ENCODE measurements around the gene DAG1. TPM values are rescaled to one million over a fixed set of nuclear protein-coding genes. Genes with fewer than 3 reads are reported as not detected.

DAG1 gene
- total and polyA plus RNA-seq, 10 of the 15 experiments (the other 5 are each of a cell fraction or from before 2014, with no cell fraction given), result 0.33 to 16.3 (median 9.2) TPM

GRCh38 chr3:49469936-49470713, at the start of gene DAG1 (continued):
- TF ChIP-seq, protein P1, sequence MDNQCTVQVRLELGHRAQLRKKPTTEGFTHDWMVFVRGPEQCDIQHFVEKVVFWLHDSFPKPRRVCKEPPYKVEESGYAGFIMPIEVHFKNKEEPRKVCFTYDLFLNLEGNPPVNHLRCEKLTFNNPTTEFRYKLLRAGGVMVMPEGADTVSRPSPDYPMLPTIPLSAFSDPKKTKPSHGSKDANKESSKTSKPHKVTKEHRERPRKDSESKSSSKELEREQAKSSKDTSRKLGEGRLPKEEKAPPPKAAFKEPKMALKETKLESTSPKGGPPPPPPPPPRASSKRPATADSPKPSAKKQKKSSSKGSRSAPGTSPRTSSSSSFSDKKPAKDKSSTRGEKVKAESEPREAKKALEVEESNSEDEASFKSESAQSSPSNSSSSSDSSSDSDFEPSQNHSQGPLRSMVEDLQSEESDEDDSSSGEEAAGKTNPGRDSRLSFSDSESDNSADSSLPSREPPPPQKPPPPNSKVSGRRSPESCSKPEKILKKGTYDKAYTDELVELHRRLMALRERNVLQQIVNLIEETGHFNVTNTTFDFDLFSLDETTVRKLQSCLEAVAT (IDR thresholded peaks at IDR 0.05), result no peak
- TF ChIP-seq, protein P2, sequence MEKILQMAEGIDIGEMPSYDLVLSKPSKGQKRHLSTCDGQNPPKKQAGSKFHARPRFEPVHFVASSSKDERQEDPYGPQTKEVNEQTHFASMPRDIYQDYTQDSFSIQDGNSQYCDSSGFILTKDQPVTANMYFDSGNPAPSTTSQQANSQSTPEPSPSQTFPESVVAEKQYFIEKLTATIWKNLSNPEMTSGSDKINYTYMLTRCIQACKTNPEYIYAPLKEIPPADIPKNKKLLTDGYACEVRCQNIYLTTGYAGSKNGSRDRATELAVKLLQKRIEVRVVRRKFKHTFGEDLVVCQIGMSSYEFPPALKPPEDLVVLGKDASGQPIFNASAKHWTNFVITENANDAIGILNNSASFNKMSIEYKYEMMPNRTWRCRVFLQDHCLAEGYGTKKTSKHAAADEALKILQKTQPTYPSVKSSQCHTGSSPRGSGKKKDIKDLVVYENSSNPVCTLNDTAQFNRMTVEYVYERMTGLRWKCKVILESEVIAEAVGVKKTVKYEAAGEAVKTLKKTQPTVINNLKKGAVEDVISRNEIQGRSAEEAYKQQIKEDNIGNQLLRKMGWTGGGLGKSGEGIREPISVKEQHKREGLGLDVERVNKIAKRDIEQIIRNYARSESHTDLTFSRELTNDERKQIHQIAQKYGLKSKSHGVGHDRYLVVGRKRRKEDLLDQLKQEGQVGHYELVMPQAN (conservative IDR thresholded peaks at IDR 0.05), result peak; percentile 82
- TF ChIP-seq SMARCA5 (IDR thresholded peaks at IDR 0.05), result peak; percentile 90
- TF ChIP-seq KLF5 (IDR thresholded peaks at IDR 0.05; ENCODE audit: partially characterized antibody), result peak; percentile 80
- TF ChIP-seq YBX1 (IDR thresholded peaks at IDR 0.05), result no peak
- TF ChIP-seq PAX5 (IDR thresholded peaks at IDR 0.05; ENCODE audit: borderline replicate concordance, low read depth, low read length), result no peak
- TF ChIP-seq TARDBP (IDR thresholded peaks at IDR 0.05; ENCODE audit: borderline replicate concordance), result no peak
- peak; percentile 12 to 77; a peak in 3 of 4 replicates for TF ChIP-seq BHLHE40 (IDR thresholded peaks at IDR 0.05; ENCODE audit: borderline replicate concordance in 1 of 2, low read depth in 2 of 2, low read length in 1 of 2)
- no peak for TF ChIP-seq CBFB (IDR thresholded peaks at IDR 0.05; ENCODE audit: low read depth)
- TF ChIP-seq FOXM1 (IDR thresholded peaks at IDR 0.05; ENCODE audit: low read depth, low read length), result no peak
- TF ChIP-seq MYC (IDR thresholded peaks at IDR 0.05; ENCODE audit: insufficient read depth, insufficient read length, insufficient replicate concordance, low read length, severe bottlenecking), result peak; percentile 35
- no peak for TF ChIP-seq SMC3 (IDR thresholded peaks at IDR 0.05; ENCODE audit: borderline replicate concordance, low read length)
- TF ChIP-seq RUNX3 (IDR thresholded peaks at IDR 0.05; ENCODE audit: low read length), result no peak; the same call in 1 of the 2 replicates
- no peak for TF ChIP-seq TCF7 (IDR thresholded peaks at IDR 0.05; ENCODE audit: borderline replicate concordance)
- TF ChIP-seq, protein P3, sequence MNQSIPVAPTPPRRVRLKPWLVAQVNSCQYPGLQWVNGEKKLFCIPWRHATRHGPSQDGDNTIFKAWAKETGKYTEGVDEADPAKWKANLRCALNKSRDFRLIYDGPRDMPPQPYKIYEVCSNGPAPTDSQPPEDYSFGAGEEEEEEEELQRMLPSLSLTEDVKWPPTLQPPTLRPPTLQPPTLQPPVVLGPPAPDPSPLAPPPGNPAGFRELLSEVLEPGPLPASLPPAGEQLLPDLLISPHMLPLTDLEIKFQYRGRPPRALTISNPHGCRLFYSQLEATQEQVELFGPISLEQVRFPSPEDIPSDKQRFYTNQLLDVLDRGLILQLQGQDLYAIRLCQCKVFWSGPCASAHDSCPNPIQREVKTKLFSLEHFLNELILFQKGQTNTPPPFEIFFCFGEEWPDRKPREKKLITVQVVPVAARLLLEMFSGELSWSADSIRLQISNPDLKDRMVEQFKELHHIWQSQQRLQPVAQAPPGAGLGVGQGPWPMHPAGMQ (IDR thresholded peaks at IDR 0.05; ENCODE audit: borderline replicate concordance), result no peak
- no peak for TF ChIP-seq JUNB (IDR thresholded peaks at IDR 0.05)
- TF ChIP-seq ZBED1 (IDR thresholded peaks at IDR 0.05; ENCODE audit: borderline replicate concordance), result no peak
- TF ChIP-seq, protein P4, sequence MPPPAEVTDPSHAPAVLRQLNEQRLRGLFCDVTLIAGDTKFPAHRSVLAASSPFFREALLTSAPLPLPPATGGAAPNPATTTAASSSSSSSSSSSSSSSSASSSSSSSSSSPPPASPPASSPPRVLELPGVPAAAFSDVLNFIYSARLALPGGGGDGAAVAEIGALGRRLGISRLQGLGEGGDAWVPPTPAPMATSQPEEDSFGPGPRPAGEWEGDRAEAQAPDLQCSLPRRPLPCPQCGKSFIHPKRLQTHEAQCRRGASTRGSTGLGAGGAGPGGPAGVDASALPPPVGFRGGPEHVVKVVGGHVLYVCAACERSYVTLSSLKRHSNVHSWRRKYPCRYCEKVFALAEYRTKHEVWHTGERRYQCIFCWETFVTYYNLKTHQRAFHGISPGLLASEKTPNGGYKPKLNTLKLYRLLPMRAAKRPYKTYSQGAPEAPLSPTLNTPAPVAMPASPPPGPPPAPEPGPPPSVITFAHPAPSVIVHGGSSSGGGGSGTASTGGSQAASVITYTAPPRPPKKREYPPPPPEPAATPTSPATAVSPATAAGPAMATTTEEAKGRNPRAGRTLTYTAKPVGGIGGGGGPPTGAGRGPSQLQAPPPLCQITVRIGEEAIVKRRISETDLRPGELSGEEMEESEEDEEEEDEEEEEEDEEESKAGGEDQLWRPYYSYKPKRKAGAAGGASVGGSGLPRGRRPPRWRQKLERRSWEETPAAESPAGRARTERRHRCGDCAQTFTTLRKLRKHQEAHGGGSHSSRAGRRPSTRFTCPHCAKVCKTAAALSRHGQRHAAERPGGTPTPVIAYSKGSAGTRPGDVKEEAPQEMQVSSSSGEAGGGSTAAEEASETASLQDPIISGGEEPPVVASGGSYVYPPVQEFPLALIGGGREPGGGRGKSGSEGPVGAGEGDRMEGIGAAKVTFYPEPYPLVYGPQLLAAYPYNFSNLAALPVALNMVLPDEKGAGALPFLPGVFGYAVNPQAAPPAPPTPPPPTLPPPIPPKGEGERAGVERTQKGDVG (CRISPR knock-in tag; IDR thresholded peaks at IDR 0.05), result no peak
- no peak for TF ChIP-seq WRNIP1 (IDR thresholded peaks at IDR 0.05; ENCODE audit: borderline replicate concordance, low read depth, low read length)
- TF ChIP-seq POLR2A (IDR thresholded peaks at IDR 0.05; ENCODE audit: low read depth, low read length), result peak; percentile 90
- TF ChIP-seq SREBF1 (IDR thresholded peaks at IDR 0.05; ENCODE audit: low read length), result no peak
- peak; percentile 39; the same call in 1 of the 2 replicates for TF ChIP-seq HCFC1 (IDR thresholded peaks at IDR 0.05; ENCODE audit: low read length)
- TF ChIP-seq CREM (IDR thresholded peaks at IDR 0.05; ENCODE audit: low read depth), result no peak
- no peak for TF ChIP-seq MTA3 (IDR thresholded peaks at IDR 0.05; ENCODE audit: borderline replicate concordance, low read length)
- no peak for TF ChIP-seq CBX5 (IDR thresholded peaks at IDR 0.05; ENCODE audit: low read depth)

Measured in GM12878 (cell line).